Measurements from ENCODE around the gene LDLRAD2. TPM values are rescaled to one million over a fixed set of nuclear protein-coding genes. Genes with fewer than 3 reads are reported as not detected.

Gene LDLRAD2
- total and polyA plus RNA-seq, 2 donors: 0.63 to 7.1 TPM

- Histone ChIP-seq H3K27ac (ENCODE audit: low read depth) (no peak overlapping the region), H3K4me3 (ENCODE audit: low read depth, low read length) (no peak overlapping the region), H3K36me3 (ENCODE audit: insufficient read depth) (peaks cover 8% of the 10 kb centered on the region), H3K4me1 (ENCODE audit: insufficient read depth) (no peaks in the 10 kb centered on the region)
- WGBS: 91% methylated on average over 17 of the region's 17 CpGs
- DNase-seq (ENCODE audit: extremely low spot score): no peak
Measured at GRCh38 chr1:21848524-21849174, 36.6 kb downstream of the LDLRAD2 start.

GRCh38 chr1:21849909-21850576, 38.0 kb downstream of the LDLRAD2 start:
- Histone ChIP-seq H3K4me1 (ENCODE audit: insufficient read depth) (no peaks in the 10 kb centered on the region), H3K4me3 (ENCODE audit: low read depth, low read length) (no peak overlapping the region), H3K27ac (ENCODE audit: low read depth) (no peak overlapping the region), H3K36me3 (ENCODE audit: insufficient read depth) (peaks cover 11% of the 10 kb centered on the region)
- WGBS: 89% methylated on average over 30 of the region's 30 CpGs
- DNase-seq (ENCODE audit: extremely low spot score): no peak

- Histone ChIP-seq H3K4me3 (ENCODE audit: low read depth, low read length) (no peak overlapping the region), H3K4me1 (ENCODE audit: insufficient read depth) (no peaks in the 10 kb centered on the region), H3K36me3 (ENCODE audit: insufficient read depth) (peaks cover 10% of the 10 kb centered on the region), H3K27ac (ENCODE audit: low read depth) (no peak overlapping the region)
- 92% methylated on average over 33 of the region's 33 CpGs for WGBS
- no peak for DNase-seq (ENCODE audit: extremely low spot score)
Measured at GRCh38 chr1:21851430-21852250, 39.6 kb downstream of the LDLRAD2 start.

- DNase-seq (ENCODE audit: extremely low spot score): no peak
- Histone ChIP-seq H3K36me3 (ENCODE audit: insufficient read depth) (peaks cover 10% of the 10 kb centered on the region), H3K4me3 (ENCODE audit: low read depth, low read length) (no peak overlapping the region), H3K4me1 (ENCODE audit: insufficient read depth) (no peaks in the 10 kb centered on the region), H3K27ac (ENCODE audit: low read depth) (no peak overlapping the region)
- WGBS: 91% methylated on average over 29 of the region's 29 CpGs
Measured at GRCh38 chr1:21852282-21853130, 40.4 kb downstream of the LDLRAD2 start.

- Histone ChIP-seq H3K4me1 (ENCODE audit: insufficient read depth) (no peaks in the 10 kb centered on the region), H3K4me3 (ENCODE audit: low read depth, low read length) (no peak overlapping the region), H3K27ac (ENCODE audit: low read depth) (no peak overlapping the region), H3K36me3 (ENCODE audit: insufficient read depth) (peaks cover 8% of the 10 kb centered on the region)
- DNase-seq (ENCODE audit: extremely low spot score): no peak
- 80% methylated on average over 7 of the region's 7 CpGs for WGBS
Measured at GRCh38 chr1:21853131-21853427, 41.0 kb downstream of the LDLRAD2 start.

GRCh38 chr1:21854090-21854750, 42.2 kb downstream of the LDLRAD2 start:
- WGBS: 88% methylated on average over 21 of the region's 21 CpGs
- H3K4me3 ChIP-seq (ENCODE audit: low read depth, low read length): no peak overlapping the region
- H3K4me1 ChIP-seq (ENCODE audit: insufficient read depth): no peaks in the 10 kb centered on the region
- peaks cover 7% of the 10 kb centered on the region for H3K36me3 ChIP-seq (ENCODE audit: insufficient read depth)
- no peak for DNase-seq (ENCODE audit: extremely low spot score)
- H3K27ac ChIP-seq (ENCODE audit: low read depth): no peak overlapping the region

GRCh38 chr1:21854751-21855131, 42.7 kb downstream of the LDLRAD2 start:
- Histone ChIP-seq H3K36me3 (ENCODE audit: insufficient read depth) (peaks cover 7% of the 10 kb centered on the region), H3K4me3 (ENCODE audit: low read depth, low read length) (no peak overlapping the region), H3K27ac (ENCODE audit: low read depth) (no peak overlapping the region), H3K4me1 (ENCODE audit: insufficient read depth) (no peaks in the 10 kb centered on the region)
- no peak for DNase-seq (ENCODE audit: extremely low spot score)
- WGBS: 90% methylated on average over 13 of the region's 13 CpGs

GRCh38 chr1:21855257-21856096, 43.4 kb downstream of the LDLRAD2 start:
- H3K36me3 ChIP-seq (ENCODE audit: insufficient read depth): peaks cover 4% of the 10 kb centered on the region
- no peak overlapping the region for H3K27ac ChIP-seq (ENCODE audit: low read depth)
- H3K4me1 ChIP-seq (ENCODE audit: insufficient read depth): no peaks in the 10 kb centered on the region
- H3K4me3 ChIP-seq (ENCODE audit: low read depth, low read length): no peak overlapping the region
- no peak for DNase-seq (ENCODE audit: extremely low spot score)
- 86% methylated on average over 35 of the region's 35 CpGs for WGBS

- Histone ChIP-seq H3K4me1 (ENCODE audit: insufficient read depth) (no peaks in the 10 kb centered on the region), H3K4me3 (ENCODE audit: low read depth, low read length) (no peak overlapping the region), H3K36me3 (ENCODE audit: insufficient read depth) (peaks cover 6% of the 10 kb centered on the region), H3K27ac (ENCODE audit: low read depth) (no peak overlapping the region)
- DNase-seq (ENCODE audit: extremely low spot score): no peak
- 86% methylated on average over 14 of the region's 14 CpGs for WGBS
Measured at GRCh38 chr1:21857142-21857839, 45.2 kb downstream of the LDLRAD2 start.

GRCh38 chr1:21857840-21858670, 46.0 kb downstream of the LDLRAD2 start:
- no peaks in the 10 kb centered on the region for H3K4me1 ChIP-seq (ENCODE audit: insufficient read depth)
- peaks cover 6% of the 10 kb centered on the region for H3K36me3 ChIP-seq (ENCODE audit: insufficient read depth)
- no peak overlapping the region for H3K4me3 ChIP-seq (ENCODE audit: low read depth, low read length)
- no peak overlapping the region for H3K27ac ChIP-seq (ENCODE audit: low read depth)
- 77% methylated on average over 15 of the region's 15 CpGs for WGBS
- DNase-seq (ENCODE audit: extremely low spot score): no peak

GRCh38 chr1:21859669-21860179, 47.7 kb downstream of the LDLRAD2 start:
- H3K27ac ChIP-seq (ENCODE audit: low read depth): no peak overlapping the region
- 94% methylated on average over 10 of the region's 10 CpGs for WGBS
- H3K4me1 ChIP-seq (ENCODE audit: insufficient read depth): no peaks in the 10 kb centered on the region
- H3K36me3 ChIP-seq (ENCODE audit: insufficient read depth): peaks cover 3% of the 10 kb centered on the region
- DNase-seq (ENCODE audit: extremely low spot score): no peak
- H3K4me3 ChIP-seq (ENCODE audit: low read depth, low read length): no peak overlapping the region
